Esophagus squamous epithelium (tissue), 4 donors: ENCODE measurements around the gene MRS2. TPM values are rescaled to one million over a fixed set of nuclear protein-coding genes. Genes with fewer than 3 reads are reported as not detected.

Source experiments
- small RNA-seq, 4 donors: library from RNA; depleted of rRNA; stranded (forward); fragments of <200 nt; gene quantifications; one replicate each; pipeline ENCODE3, GENCODE V24; 2016
- total RNA-seq, 4 donors: library from RNA; depleted of rRNA; stranded (reverse); fragments of >200 nt; gene quantifications; one replicate each; pipeline ENCODE4 v1.1.0, GENCODE V29; 2016

MRS2 gene
- total RNA-seq, 4 donors from 2014 or later = 21.3 to 34.4 (median 29.3) TPM

Small RNAs within 50 kb of the gene (small RNA-seq; reads per million reads assigned to genes)
- gene RNU6-391P = 0 reads per million in 4 donors

Other genes with a start within 250 kb of the MRS2 start
- under 1 TPM in 1 of 4 donors, not detected in 3; 0.15 TPM for gene DCDC2, start 44.9 kb upstream of the MRS2 start, total RNA-seq
- 1 to 10 TPM in 1 of 4 donors, under 1 TPM in 3; 0.27 to 1.9 (median 0.64) TPM for gene GPLD1, start 86.6 kb downstream of the MRS2 start, total RNA-seq
- 1 to 10 TPM; 4.0 to 9.6 (median 6.0) TPM for gene ALDH5A1, start 92.0 kb downstream of the MRS2 start, total RNA-seq
- gene KIAA0319, start 243.3 kb downstream of the MRS2 start, total RNA-seq = under 1 TPM in 2 of 4 donors, not detected in 2; under 0.01 to 0.04 TPM